AG04449 (cell line): ENCODE results near the gene CD226.
"Not testable (repeated sequence)": the region's sequence is repeated elsewhere in the genome, so short reads cannot be mapped to it uniquely, and the experiment has no call there.

ENCODE experiments used
- CTCF ChIA-PET: fragments of 350-600 bp; formaldehyde crosslinking; extraction: SDS; loops from one replicate; lab custom pipeline; 2021; ENCODE audit warnings: antibody characterized with exemption; lab: Yijun Ruan, JAX
- POLR2A ChIA-PET: fragments of 400-600, 350-600 bp; formaldehyde crosslinking; extraction: SDS; loops from one replicate; lab custom pipeline; 2020; ENCODE audit warnings: antibody characterized with exemption, inconsistent platforms; lab: Yijun Ruan, JAX
- DNase-seq: peaks from one replicate; pipeline ENCODE4 v3.0.0-alpha.2; 2010; ENCODE audit warnings: low read depth, low spot score
- H3K4me3 ChIP-seq: 2 replicates; pipeline ENCODE4 v1.5.1; 2011; ENCODE audit warnings: low read depth, mild to moderate bottlenecking, control low read depth, low read length
- TF ChIP-seq, protein P1 (sequence below): IDR thresholded peaks from one replicate; pipeline ENCODE4 v1.5.1; 2011; ENCODE audit warnings: mild to moderate bottlenecking, moderate library complexity, low read length, control low read depth, inconsistent platforms; ENCODE audit not compliant: insufficient read depth; ENCODE audit errors: missing control alignments

The CD226 gene

DNA sequence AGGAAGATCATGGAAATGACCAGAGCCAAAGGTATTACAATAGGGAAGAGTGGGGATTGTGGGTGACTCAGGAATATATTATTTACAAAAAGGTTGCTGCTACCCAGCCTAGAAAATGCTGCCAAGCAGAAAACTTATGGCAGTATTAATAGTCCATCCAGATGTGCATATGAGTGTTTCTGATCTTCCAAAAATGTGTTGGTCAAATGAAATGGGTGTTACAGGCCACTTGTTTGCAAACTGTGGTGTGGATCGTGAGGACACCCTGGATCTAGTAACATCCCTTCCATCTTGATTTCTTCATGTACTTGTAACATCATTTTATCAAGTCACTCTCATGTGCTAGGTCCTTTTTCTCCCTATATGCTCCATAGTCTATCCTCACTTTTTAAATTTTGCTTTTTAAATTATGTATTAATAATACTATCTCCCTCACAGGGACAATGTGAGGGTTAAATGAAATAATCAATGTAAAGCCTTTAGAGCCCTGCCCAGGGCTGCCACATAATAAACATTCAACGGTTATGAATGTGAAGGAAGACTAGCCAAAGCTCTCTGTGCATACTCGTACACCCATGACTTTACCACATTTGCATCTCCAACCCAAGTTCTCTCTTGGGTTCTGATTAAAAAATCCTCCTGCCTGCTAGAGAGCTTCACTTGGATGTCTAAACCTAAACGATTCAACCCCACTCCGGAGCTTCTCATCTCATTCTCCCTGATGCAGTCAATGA is 18.5 kb downstream of the CD226 start:
- no peak overlapping the region for H3K4me3 ChIP-seq
- CTCF ChIA-PET, result no interaction called here
- TF ChIP-seq, protein P1, sequence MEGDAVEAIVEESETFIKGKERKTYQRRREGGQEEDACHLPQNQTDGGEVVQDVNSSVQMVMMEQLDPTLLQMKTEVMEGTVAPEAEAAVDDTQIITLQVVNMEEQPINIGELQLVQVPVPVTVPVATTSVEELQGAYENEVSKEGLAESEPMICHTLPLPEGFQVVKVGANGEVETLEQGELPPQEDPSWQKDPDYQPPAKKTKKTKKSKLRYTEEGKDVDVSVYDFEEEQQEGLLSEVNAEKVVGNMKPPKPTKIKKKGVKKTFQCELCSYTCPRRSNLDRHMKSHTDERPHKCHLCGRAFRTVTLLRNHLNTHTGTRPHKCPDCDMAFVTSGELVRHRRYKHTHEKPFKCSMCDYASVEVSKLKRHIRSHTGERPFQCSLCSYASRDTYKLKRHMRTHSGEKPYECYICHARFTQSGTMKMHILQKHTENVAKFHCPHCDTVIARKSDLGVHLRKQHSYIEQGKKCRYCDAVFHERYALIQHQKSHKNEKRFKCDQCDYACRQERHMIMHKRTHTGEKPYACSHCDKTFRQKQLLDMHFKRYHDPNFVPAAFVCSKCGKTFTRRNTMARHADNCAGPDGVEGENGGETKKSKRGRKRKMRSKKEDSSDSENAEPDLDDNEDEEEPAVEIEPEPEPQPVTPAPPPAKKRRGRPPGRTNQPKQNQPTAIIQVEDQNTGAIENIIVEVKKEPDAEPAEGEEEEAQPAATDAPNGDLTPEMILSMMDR, result no peak
- POLR2A ChIA-PET, result no interaction called here
- no peak for DNase-seq

DNA sequence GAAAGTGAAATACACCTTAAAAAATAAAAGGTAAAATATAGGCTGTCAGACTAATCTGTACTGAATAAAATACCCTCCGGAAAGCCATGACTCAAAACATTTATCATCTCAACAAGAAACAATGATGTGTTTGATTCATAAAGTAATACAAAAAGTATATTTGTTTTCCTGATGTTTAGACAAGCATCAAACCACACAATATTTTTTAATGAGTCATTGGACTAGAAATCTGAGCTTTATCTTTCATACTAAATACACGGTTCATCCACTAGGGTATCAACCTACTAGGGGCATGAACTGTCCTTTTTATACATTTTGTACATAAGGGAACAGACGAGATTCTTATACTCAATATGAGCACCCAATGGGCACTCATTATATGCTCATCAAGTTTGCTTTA is 31.3 kb downstream of the CD226 start:
- TF ChIP-seq, protein P1, result no peak
- ChIA-PET POLR2A (no interaction called here), CTCF (interaction anchor here (1.6 to 1.7 kb wide), 2 partner anchors 11 to 35 kb away, joined by 3 to 4 read pairs; no protein-coding TSS in a partner anchor)
- H3K4me3 ChIP-seq, result no peak overlapping the region
- DNase-seq, result no peak

DNA sequence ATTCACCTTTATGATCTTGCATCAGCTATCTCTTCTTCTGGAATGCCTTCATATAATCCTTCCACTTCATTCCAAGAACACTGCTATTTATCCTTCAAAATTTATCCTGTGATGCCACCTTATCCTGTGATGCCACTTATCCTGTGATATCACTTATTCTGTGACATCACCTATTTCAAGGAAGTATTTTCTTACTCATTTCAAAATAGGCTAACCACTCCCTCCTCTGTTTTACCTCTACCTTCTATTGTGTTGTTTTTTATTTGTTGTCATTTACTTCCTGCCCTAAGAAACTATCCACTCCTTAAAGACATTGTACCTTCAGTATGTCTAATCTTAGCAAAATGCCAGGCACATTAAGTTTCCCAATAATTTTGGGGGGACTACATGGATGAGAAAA is 38.8 kb downstream of the CD226 start:
- DNase-seq, result no peak
- CTCF ChIA-PET, result no interaction called here
- POLR2A ChIA-PET, result no interaction called here
- no peak overlapping the region for H3K4me3 ChIP-seq
- TF ChIP-seq, protein P1, result no peak

DNA sequence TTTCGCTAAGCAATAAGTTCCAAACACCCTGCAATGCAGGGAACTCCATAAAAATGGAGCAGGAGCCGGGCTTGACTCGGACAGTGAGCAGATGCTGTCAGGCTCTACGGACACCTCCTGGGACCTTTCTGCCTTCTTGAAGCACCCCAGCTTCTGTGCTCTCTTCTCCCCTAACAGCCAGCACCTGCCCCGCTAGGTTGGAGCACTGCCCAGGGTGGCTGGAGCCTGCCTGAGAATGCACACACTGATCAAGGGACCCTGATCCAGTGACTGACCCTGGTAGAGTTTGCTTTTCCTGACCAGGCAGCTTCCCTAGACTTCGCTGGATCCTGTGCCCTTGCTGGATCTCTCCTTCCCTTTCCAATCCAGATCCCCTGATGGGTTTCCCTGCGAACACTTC is 40.9 kb downstream of the CD226 start:
- no peak overlapping the region for H3K4me3 ChIP-seq
- TF ChIP-seq, protein P1, result no peak
- POLR2A ChIA-PET, result no interaction called here
- DNase-seq, result no peak
- CTCF ChIA-PET, result no interaction called here

DNA sequence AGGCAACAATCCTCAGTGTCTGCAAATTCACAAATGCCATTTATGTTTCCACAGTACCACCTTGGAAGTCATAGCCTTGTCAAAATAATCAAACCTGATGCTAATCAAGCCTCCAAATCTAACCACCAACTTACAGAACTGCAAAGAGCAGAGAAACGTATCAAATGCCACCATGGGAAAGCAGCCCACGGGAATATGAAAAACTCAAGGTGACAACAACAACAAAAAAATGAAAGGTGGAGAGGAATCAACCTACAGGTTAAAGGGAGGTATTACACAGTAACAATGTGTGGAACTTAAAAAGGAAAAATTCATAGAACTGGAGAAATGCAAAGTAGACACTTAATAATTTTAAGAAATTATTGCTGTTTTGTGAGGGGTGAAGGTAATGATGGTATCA is 46.7 kb downstream of the CD226 start:
- no peak for DNase-seq
- ChIA-PET CTCF (no interaction called here), POLR2A (no interaction called here)
- H3K4me3 ChIP-seq, result no peak overlapping the region
- TF ChIP-seq, protein P1, result no peak

DNA sequence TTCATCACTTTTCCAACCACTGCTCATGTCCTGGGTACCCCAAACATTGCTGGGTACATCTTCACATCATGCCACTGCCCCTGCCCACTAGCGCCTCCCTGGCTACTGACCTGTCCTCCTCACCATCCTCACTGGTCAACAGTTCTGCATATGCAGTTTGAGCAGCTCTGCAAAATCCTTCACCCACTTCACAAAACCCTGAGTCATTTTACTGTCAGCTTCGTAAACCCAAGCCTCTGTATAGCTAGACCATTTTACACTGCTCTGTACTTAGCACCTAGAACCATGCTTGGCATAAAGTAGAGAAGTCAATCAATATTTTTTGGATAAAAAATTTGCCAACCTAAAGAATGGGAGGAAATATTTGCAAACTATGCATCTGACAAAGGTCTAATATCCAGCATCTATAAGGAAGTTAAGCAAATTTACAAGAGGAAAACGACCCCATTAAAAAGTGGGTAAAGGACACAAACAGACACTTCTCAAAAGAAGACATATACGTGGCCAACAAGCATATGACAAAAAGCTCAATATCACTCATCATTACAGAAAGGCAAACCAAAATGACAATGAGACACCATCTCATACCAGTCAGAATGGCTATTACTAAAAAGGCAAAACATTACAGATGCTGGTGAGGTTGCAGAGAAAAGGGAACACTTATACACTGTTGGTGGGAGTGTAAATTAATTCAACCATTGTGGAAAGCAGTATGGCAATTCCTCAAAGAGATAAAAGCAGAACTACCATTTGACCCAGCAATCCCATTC is 48.3 kb downstream of the CD226 start:
- POLR2A ChIA-PET, DNase-seq, H3K4me3 ChIP-seq: not testable (repeated sequence)
- CTCF ChIA-PET, result interaction anchor here (1.0 kb wide), 1 partner anchor 9 kb away, joined by 3 read pairs; no protein-coding TSS in a partner anchor
